ENCODE measurements around the gene SLC25A11.
"Not testable (repeated sequence)": the region's sequence is repeated elsewhere in the genome, so short reads cannot be mapped to it uniquely, and the experiment has no call there.

SLC25A11 gene

DNA sequence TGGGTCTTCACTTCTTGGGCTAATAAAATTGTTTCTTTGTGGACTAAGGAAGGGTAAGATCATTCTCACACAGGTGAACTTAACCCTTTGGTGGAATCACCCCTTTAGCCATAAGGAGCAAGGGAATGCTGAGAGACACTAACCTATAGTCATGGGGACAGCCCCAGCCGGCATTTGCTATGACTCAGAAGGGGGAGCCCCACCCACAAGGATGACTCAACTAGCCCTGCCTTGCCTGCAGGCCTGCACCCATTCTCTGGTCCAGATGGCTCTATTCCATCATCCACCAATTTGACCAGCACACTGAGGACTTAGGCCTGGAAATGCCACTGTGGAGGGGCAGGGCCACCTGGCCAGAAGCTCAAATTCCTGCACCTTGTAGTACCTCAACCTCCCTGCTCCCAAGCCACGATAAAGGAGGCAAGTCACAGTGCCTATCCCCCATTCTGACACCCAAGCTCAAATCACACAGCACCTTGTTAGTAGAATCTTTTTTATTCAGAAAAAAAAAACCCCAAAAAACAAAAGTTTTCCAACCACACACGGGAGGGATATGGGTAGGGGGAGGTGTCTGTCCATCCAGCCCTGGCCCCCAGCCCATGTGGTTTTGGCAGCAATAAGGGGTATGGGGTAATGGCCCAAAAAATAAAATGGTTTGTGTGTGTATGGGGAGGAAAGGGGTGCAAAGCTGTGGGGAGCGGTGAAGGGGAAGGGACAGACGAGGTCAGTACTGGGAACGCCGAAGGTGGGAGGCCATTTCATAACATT, 5.5 kb upstream of the SLC25A11 start:
- DNase-seq, result peak; percentile 79 to 82

DNA sequence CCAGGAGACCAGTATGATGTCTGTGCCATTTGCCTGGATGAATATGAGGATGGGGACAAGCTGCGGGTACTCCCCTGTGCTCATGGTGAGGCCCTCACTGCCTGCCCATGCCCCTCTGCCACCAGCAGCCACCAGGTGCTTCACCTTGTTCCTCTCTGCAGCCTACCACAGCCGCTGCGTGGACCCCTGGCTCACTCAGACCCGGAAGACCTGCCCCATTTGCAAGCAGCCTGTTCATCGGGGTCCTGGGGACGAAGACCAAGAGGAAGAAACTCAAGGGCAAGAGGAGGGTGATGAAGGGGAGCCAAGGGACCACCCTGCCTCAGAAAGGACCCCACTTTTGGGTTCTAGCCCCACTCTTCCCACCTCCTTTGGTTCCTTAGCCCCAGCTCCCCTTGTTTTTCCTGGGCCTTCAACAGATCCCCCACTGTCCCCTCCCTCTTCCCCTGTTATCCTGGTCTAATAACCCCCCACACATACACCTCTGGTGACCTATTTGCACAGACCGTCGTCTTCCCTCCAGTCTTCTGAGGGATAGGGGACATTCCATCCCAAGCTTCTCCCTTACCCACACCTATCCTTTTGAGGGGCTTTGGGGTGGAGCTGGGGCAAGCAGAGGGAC, 4.8 kb upstream of the SLC25A11 start:
- peak in 1 of 2 donors; percentile 44 for DNase-seq

DNA sequence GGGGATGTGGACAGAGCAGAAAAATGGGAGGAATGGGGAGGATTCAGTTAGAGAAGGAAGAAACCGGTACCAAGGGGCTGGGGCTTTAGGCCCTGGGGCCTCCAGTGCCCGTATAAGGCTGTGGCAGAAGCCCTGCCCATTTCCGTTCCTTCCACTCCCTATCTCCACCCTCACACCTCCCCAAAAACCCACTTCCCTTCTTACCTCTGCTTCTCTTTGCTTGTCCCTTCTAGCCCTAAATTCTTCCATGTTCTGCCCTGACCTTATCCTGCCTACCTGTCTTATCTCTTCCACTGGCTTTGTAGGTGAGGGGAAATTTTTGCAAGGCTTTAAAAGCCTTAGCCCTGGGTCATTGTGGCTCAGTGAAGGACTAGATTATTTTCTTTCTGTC, 4.3 kb upstream of the SLC25A11 start:
- DNase-seq, result peak in 1 of 2 donors; percentile 44

DNA sequence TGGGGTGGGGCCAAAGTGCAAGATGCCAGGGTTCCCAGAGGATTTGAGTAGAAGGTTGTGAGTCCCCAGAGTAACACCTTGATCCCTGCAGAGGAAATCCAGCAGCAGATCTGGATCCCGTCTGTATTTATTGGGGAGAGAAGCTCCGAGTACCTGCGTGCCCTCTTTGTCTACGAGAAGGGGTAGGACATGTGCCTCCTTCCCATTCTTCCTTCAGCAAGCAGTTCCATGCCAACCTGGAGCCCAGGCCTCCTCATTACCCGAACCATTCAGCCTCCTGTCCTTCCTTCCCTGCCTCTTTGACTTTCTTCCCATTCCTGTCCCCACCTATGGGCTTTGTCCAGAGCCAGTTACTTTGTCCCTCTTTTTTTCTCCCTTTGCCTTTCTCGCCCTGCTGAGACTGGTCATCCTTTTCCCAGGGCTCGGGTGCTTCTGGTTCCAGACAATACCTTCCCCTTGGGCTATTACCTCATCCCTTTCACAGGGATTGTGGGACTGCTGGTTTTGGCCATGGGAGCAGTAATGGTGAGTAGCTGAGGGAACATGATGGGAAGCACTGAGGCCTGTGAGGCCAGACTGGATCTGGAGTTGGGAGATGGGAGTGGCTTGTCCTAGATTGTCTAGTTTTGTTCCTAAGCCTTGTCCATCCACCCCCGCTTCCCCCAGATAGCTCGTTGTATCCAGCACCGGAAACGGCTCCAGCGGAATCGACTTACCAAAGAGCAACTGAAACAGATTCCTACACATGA, 3.1 kb upstream of the SLC25A11 start:
- no peak for DNase-seq

DNA sequence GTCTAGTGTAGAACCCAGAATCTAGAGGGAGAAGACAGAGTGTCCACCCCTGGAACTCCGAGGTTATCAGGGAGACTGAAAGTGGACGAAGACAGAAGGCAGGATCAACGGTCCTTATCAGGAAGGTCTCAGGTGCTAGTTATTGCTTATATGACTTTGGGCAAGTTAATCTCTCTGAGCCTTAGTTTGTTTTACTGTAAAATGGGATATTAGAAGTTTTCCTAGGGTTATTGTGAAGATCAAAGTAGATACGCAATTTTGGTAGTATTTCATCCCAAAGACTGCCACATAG, 1.4 kb upstream of the SLC25A11 start:
- DNase-seq, result no peak

DNA sequence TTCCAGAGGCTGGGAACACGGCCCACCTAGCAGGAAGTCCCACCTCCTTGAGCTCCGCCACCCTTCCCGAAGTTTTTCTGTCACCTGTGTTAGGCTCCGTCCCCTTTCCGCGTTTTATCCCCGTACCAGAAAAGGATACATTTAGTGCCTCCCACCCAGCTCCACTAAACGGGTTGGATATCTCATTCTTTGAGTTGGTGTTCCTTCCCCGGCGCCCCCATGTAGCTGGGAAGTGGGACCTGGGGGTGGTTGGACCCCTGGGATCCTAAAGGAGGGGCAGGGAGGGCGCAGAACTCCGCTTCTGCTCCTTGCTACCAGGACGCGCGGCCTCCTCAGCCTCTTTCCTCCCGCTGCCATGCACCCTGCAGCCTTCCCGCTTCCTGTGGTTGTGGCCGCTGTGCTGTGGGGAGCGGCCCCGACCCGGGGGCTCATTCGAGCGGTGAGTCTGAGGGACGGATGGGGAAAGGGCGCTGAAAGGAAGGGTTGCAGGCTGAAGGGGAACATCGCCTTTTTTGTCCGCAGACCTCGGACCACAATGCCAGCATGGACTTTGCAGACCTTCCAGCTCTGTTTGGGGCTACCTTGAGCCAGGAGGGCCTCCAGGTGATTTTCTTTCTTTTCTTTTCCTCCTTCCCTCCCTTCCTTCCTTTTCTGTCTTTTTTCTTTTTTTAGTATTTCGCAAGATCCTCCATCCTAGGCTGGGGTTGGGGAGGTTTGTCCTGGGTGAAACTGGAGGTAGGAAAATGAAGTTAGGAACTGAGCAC, 891 bp upstream of the SLC25A11 start:
- DNase-seq, result no peak

DNA sequence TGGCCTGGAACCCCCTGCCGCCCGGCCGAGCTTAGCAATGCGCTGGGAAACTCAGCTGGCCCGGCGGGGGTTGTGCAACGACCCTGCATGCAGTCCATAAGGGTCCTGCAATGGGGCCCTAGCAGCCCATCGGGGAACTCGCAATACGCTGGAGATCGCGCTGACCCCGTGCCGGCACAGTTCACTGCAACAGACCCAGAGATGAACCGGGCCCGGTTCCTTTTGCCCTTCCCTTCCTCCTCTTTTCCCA, 375 bp downstream of the SLC25A11 start:
- DNase-seq, result no peak

DNA sequence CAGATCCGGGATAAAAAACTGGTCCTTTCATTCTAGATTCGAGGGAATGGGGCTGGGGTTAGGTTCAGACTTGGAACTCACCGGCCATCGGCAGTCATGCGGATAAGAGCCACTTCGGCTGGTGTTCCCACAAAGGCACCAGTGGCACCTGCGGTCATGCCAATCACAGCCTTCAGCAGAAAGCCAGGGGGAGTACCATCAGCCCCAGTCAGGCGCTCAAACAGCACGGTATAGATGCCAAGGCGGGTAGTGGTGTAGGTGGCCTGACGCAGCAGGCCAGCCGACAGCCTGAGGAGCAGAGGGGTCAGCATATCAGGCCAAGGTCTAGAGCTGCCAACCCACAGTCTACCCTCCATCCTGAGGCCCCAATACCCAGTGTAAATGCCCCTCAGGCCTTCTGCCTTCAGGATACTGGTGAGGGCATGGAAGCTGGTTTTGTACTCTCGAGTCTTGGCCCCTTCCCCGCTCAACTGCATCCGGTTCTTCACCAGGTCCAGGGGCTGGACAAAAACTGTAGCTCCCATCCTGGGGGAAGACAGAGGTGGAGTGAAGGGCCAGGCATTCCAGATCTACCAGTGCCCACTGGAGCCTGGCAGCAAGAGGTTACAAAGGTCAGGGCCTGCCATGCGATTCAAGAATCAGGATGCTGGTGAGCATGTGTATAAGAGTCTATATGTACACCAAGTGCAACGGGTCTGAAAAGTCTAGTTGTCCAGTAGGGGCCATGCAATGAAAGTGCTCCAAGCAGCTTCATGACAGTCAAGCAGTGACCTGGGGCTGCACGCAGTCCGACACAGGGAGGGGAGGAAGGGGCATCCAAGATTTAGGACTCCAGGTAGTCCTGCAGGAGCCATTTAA, 929 bp downstream of the SLC25A11 start:
- no peak for DNase-seq

DNA sequence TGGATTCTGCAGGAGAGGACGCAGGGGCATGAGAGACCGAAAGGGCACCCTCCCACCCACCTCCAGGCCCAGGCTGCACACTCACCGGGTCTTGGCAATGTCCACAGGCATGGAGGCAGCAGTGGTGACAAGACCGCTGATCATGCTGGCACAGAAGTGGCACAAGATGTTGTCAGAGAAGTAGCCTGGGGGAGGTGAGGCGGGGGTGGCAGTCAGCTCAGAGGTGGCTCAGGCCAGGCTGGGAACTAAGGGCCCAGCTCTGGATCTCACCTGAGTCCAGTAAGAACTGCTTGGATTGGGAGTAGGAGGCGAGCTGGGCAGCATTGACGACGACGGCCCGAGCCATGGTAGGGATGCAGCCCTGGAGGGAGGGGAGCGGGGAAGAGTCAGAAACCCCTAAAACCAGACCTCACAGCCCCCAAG, 1.8 kb downstream of the SLC25A11 start:
- DNase-seq, result no peak

DNA sequence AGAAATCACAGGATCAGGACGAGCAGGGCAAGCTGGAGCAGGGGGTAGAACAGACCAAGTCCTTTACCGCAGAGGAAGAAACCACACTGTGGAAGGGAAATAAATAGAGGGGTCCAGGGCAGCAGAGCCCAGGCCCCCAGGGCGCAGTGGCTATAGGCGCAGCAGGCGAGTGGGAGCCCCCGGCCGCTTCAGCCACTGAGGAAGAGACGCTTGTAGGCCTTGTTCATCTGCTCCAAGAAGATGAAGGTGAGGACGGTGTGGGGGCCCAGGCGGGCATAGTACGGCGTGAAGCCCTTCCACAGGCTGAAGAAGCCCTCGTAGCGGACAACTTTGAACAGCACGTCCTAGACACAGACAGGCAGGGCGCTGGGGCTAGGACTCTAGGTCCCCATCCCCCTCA, 2.3 kb downstream of the SLC25A11 start:
- DNase-seq, result no peak

DNA sequence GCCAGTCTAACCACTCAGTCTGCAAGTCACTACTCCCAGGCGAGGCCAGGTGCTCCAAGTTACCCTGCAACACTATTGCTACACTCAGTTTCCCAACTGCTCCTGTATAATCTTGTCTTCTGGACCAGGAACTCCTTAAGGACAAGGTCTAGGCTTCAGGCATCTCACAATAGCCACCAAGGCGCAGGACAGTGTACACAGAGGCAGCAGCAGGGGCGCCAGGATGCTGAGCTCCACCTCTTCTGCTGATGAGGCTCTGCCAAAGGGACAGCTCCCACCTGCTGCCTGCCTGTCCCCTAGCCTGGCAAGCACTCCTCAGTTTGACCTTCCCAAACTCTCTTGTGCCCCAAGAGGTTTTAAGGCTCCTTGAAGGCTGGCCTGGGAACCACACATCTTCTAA, 3.4 kb downstream of the SLC25A11 start:
- no peak for DNase-seq

DNA sequence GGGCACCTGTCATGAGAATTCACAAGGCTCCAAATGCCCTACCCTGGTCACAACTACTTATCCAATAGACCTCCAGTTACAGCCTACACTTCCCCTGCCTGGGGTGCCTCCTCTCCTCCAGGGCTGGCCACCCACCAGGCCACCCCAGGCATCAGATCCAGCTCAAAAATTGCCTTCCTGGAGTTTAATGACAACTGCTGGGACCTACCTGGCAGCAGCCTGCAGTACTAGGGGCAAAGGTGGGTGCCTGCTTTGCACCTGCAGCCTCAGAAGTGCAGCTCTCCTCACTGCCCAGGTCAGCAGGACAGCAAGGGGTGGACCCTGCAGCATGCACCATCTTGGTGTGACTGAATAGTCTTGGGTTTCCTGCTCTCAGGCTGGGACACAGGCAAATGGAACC, 4.2 kb downstream of the SLC25A11 start:
- DNase-seq, result no peak

DNA sequence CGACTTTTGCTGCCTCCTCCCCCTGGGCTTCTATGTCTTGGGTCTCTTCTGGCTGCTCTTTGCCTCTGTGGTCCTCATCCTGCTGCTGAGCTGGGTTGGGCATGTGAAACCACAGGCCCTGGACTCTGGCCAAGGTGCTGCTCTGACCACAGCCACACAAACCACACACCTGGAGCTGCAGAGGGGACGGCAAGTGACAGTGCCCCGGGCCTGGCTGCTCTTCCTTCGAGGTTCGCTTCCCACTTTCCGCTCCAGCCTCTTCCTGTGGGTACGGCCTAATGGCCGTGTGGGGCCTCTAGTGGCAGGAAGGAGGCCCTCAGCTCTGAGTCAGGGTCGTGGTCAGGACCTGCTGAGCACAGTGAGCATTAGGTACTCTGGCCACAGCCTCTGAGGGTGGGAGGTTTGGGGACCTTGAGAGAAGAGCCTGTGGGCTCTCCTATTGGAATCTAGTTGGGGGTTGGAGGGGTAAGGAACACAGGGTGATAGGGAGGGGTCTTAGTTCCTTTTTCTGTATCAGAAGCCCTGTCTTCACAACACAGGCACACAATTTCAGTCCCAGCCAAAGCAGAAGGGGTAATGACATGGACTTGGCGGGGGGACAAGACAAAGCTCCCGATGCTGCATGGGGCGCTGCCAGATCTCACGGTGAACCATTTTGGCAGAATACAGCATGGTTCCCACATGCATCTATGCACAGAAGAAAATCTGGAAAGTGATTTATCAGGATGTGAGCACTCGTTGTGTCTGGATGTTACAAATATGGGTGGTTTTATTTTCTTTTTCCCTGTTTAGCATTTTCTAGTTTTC, 5.5 kb downstream of the SLC25A11 start:
- no peak for DNase-seq

DNA sequence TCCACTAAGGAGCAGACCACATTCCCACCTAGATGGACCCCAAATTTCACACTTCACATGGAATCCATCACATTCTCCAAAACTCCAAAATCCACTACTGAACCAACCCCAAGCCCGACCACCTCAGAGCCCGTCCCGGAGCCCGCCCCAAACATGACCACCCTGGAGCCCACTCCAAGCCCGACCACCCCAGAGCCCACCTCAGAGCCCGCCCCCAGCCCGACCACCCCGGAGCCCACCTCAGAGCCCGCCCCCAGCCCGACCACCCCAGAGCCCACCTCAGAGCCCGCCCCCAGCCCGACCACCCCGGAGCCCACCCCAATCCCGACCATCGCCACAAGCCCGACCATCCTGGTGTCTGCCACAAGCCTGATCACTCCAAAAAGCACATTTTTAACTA, 6.2 kb downstream of the SLC25A11 start:
- DNase-seq, result no peak

DNA sequence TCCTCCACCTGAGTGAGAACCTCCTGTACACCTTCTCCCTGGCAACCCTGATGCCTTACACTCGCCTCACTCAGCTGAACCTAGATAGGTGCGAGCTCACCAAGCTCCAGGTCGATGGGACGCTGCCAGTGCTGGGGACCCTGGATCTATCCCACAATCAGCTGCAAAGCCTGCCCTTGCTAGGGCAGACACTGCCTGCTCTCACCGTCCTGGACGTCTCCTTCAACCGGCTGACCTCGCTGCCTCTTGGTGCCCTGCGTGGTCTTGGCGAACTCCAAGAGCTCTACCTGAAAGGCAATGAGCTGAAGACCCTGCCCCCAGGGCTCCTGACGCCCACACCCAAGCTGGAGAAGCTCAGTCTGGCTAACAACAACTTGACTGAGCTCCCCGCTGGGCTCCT, 7.1 kb downstream of the SLC25A11 start:
- no peak for DNase-seq

DNA sequence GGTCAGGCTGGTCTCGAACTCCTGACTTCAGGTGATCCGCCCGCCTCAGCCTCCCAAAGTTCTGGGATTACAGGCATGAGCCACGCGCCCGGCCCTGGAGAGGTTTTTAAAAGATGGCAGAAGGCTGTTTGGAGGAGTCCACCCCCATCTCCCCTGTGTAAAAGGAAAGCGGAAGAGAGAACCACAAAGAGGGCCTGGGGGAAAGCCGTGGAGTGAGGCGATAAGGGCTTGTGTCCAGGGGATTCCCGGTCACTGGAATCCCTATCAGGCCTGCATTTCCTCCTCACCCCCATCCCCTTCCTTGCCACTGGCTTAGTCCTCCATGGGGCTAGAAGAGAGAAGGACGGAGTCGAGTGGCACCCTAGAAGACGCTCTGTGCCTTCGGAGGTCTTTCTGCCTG, 7.9 kb downstream of the SLC25A11 start, which contains the start of gene GP1BA:
Gene GP1BA, plus strand, starts transcription at position 315 of the 400 bp plus-strand sequence. CDS start 328 bp downstream, outside the sequence.
- DNase-seq, result no peak

DNA sequence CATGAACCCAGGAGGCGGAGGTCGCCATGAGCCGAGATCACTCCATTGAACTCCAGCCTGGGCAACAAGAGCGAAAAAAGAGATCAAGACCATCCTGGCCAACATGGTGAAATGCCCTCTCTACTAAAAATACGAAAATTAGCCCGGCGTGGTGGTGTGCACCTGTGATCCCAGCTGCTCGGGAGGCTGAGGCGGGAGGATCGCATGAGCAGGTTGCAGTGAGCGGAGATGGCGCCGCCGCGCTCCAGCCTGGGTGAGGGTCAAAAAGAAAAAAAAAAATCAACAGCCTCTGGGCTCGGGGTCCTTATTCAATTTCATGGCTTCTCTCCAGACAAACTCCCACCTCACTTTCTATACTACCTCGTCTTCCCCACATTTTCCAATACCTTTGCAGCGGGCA, 11.0 kb downstream of the SLC25A11 start:
- DNase-seq, result no peak

DNA sequence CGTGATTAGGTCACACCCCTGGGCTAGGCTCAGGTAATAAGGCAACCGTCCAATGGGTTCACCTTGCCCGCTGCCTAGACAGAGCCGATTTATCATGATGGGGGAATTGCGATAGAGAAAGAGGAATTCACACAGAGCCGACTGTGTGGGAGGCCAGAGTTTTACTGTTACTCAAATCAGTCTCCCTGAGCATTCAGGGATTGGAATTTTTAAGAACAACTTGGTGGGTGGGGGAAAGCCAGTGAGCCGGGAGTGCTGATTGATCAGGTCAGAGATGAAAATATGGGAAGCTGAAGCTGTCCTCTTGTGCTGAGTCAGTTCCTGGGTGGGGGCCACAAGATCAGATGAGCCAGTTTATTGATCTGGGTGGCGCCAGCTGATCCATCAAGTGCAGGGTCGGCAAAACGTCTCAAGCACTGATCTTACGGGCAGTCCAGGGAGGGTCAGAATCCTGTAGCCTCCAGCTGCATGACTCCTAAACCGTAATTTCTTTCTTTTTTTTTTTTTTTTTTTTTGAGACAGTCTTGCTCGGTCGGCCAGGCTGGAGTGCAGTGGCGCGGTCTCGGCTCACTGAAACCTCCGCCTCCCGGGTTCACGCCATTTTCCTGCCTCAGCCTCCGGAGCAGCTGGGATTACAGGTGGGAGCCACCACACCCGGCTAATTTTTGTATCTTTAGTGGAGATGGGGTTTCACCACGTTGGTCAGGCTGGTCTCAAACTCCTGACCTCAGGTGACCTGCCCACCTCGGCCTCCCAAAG, 13.1 kb downstream of the SLC25A11 start:
- DNase-seq, result not testable (repeated sequence)

DNA sequence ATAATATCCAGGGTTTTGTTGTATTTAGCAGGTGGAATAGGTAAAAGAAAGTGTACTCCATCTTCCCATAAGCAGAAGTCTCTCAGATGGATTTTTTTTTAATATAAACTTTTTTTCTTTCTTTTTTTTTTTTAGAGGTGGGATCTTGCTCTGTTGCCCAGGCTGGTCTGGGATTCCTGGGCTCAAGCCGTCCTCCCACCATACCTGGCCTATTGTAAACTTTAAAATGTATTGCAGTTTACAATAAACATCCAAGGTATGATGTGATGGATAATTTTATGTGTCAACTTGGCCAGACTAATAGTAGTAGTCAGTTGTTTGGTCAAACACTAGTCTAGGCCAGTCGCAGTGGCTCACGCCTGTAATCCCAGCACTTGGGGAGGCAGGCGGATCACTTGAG, 18.5 kb downstream of the SLC25A11 start:
- no peak for DNase-seq

DNA sequence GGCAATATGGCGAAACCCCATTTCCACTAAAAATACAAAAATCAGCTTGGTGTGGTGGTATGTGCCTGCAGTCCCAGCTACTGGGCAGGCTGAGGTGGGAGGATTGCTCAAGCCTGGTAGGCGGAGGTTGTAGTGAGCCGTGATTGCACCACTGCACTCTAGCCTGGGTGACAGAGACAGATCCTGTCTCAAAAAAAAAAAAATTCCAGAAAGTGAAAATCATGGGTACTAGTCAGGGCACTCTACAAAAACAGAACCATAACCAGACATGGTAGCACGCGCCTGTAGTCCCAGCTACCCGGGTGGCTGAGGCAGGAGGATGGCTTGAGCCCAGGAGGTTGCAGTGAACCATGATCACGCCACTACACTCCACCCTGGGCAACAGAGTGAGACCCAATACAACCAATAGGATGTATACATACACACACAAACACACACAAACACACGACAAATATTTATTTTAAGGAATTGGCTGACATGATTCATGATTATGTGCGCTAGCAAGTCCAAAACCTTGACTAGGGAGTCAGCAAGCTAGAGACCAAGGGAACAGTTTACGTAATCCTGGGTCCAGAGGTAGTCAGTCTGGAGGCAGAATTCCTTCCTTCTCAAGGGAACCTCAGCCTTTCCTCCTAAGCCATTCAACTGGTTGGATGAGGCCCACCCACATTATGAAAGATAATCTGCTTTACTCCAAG, 19.3 kb downstream of the SLC25A11 start:
- DNase-seq, result no peak

Data from stimulated activated CD4-positive, alpha-beta T cell treated with anti-CD3 and anti-CD28 coated beads, Interleukin-2, amount 100 ng/mL, for 48 hours (primary cell).